Adipocyte (in vitro differentiated cells): Measurements from ENCODE around the gene CYP2B6.

Experiments
- DNase-seq: peaks from one replicate; pipeline ENCODE4 v3.0.0-alpha.2; 2015; ENCODE audit warnings: low read depth
- H3K27me3 ChIP-seq: replicated peaks from 2 replicates; pipeline ENCODE4 v1.7.0; 2013; ENCODE audit warnings: mild to moderate bottlenecking, low read length, moderate library complexity; ENCODE audit not compliant: control insufficient read depth, insufficient read depth
- H3K36me3 ChIP-seq: 2 replicates; pipeline ENCODE4 v1.7.0; 2013; ENCODE audit warnings: low read length, mild to moderate bottlenecking, moderate library complexity; ENCODE audit not compliant: control insufficient read depth, insufficient read depth, severe bottlenecking
- H3K4me1 ChIP-seq: 2 replicates; pipeline ENCODE4 v1.7.0; 2013; ENCODE audit warnings: mild to moderate bottlenecking, low read length, moderate library complexity; ENCODE audit not compliant: control insufficient read depth, insufficient read depth
- H3K4me3 ChIP-seq: 2 replicates; pipeline ENCODE4 v1.7.0; 2013; ENCODE audit warnings: mild to moderate bottlenecking, low read length, moderate library complexity
- H3K9ac ChIP-seq: 2 replicates; pipeline ENCODE4 v1.7.0; 2013; ENCODE audit warnings: mild to moderate bottlenecking, low read length, moderate library complexity
- H3K9me3 ChIP-seq: 2 replicates; pipeline ENCODE4 v1.7.0; 2013; ENCODE audit warnings: mild to moderate bottlenecking, low read length, moderate library complexity; ENCODE audit not compliant: control insufficient read depth

The CYP2B6 gene

GRCh38 chr19:40990972-40991381 lies at the start of gene CYP2B6:
CYP2B6 (plus strand) TSS chr19:40991282; CDS start chr19:40991306, 24 bp downstream.
- Histone ChIP-seq H3K9ac (no peak within 1 kb of the TSS), H3K4me1 (no peaks in the 10 kb centered on the region), H3K4me3 (no peak within 1 kb of the TSS), H3K27me3 (peaks cover 7% of the 10 kb centered on the region), H3K36me3 (no peaks in the 10 kb centered on the region), H3K9me3 (peaks cover 20% of the 10 kb centered on the region)
- no peak for DNase-seq

GRCh38 chr19:40941481-40942219 lies 49.4 kb upstream of the CYP2B6 start:
- Histone ChIP-seq H3K4me1 (no peaks in the 10 kb centered on the region), H3K9ac (no peak overlapping the region), H3K9me3 (peaks cover 8% of the 10 kb centered on the region), H3K4me3 (no peak overlapping the region), H3K36me3 (no peaks in the 10 kb centered on the region), H3K27me3 (peaks cover 13% of the 10 kb centered on the region)
- DNase-seq, result no peak

- Histone ChIP-seq H3K9ac (no peak overlapping the region), H3K4me3 (no peak overlapping the region), H3K27me3 (peaks cover 2% of the 10 kb centered on the region), H3K4me1 (peaks cover 5% of the 10 kb centered on the region), H3K36me3 (no peaks in the 10 kb centered on the region), H3K9me3 (peaks cover 8% of the 10 kb centered on the region)
- no peak for DNase-seq
Observed at GRCh38 chr19:40945645-40946044, 45.4 kb upstream of the CYP2B6 start.

GRCh38 chr19:40947114-40947513 lies 44.0 kb upstream of the CYP2B6 start:
- Histone ChIP-seq H3K36me3 (no peaks in the 10 kb centered on the region), H3K27me3 (peaks cover 2% of the 10 kb centered on the region), H3K9me3 (peaks cover 8% of the 10 kb centered on the region), H3K9ac (no peak overlapping the region), H3K4me3 (no peak overlapping the region), H3K4me1 (peaks cover 5% of the 10 kb centered on the region)
- DNase-seq, result no peak

GRCh38 chr19:40947573-40947972 lies 43.5 kb upstream of the CYP2B6 start:
- Histone ChIP-seq H3K36me3 (no peaks in the 10 kb centered on the region), H3K4me1 (peaks cover 5% of the 10 kb centered on the region), H3K27me3 (peaks cover 2% of the 10 kb centered on the region), H3K4me3 (no peak overlapping the region), H3K9ac (no peak overlapping the region), H3K9me3 (peaks cover 10% of the 10 kb centered on the region)
- DNase-seq, result no peak

GRCh38 chr19:40948580-40949299 lies 42.3 kb upstream of the CYP2B6 start:
- Histone ChIP-seq H3K36me3 (no peaks in the 10 kb centered on the region), H3K9me3 (peaks cover 22% of the 10 kb centered on the region), H3K9ac (no peak overlapping the region), H3K4me3 (no peak overlapping the region), H3K27me3 (peaks cover 2% of the 10 kb centered on the region), H3K4me1 (peaks cover 5% of the 10 kb centered on the region)
- no peak for DNase-seq

- peaks cover 3% of the 10 kb centered on the region for H3K27me3 ChIP-seq
- no peak overlapping the region for H3K9ac ChIP-seq
- no peaks in the 10 kb centered on the region for H3K4me1 ChIP-seq
- peaks cover 54% of the 10 kb centered on the region for H3K9me3 ChIP-seq
- DNase-seq, result no peak
- H3K36me3 ChIP-seq, result no peaks in the 10 kb centered on the region
- H3K4me3 ChIP-seq, result peak overlapping the region; percentile 27
Observed at GRCh38 chr19:40954573-40954972, 36.5 kb upstream of the CYP2B6 start.

GRCh38 chr19:40959338-40959737 lies 31.7 kb upstream of the CYP2B6 start:
- Histone ChIP-seq H3K27me3 (peaks cover 17% of the 10 kb centered on the region), H3K4me1 (peaks cover 19% of the 10 kb centered on the region), H3K4me3 (no peak overlapping the region), H3K36me3 (no peaks in the 10 kb centered on the region), H3K9me3 (peaks cover 34% of the 10 kb centered on the region), H3K9ac (no peak overlapping the region)
- no peak for DNase-seq

- Histone ChIP-seq H3K4me3 (no peak overlapping the region), H3K4me1 (peaks cover 19% of the 10 kb centered on the region), H3K36me3 (no peaks in the 10 kb centered on the region), H3K9ac (no peak overlapping the region), H3K9me3 (peaks cover 26% of the 10 kb centered on the region), H3K27me3 (peaks cover 17% of the 10 kb centered on the region)
- no peak for DNase-seq
Observed at GRCh38 chr19:40960062-40960685, 30.9 kb upstream of the CYP2B6 start.

GRCh38 chr19:40960780-40961179 lies 30.3 kb upstream of the CYP2B6 start:
- Histone ChIP-seq H3K36me3 (no peaks in the 10 kb centered on the region), H3K4me1 (peaks cover 19% of the 10 kb centered on the region), H3K9ac (no peak overlapping the region), H3K9me3 (peaks cover 20% of the 10 kb centered on the region), H3K4me3 (no peak overlapping the region), H3K27me3 (peaks cover 17% of the 10 kb centered on the region)
- no peak for DNase-seq

- H3K27me3 ChIP-seq, result peaks cover 17% of the 10 kb centered on the region
- peaks cover 19% of the 10 kb centered on the region for H3K4me1 ChIP-seq
- no peaks in the 10 kb centered on the region for H3K36me3 ChIP-seq
- H3K9me3 ChIP-seq, result peaks cover 6% of the 10 kb centered on the region
- H3K9ac ChIP-seq, result no peak overlapping the region
- peak; percentile 52 for DNase-seq
- H3K4me3 ChIP-seq, result no peak overlapping the region
Observed at GRCh38 chr19:40962460-40962961, 28.6 kb upstream of the CYP2B6 start.
